Ovary (tissue), 9 donors: Measurements from ENCODE around the gene PDHA1. TPM values are rescaled to one million over a fixed set of nuclear protein-coding genes. Genes with fewer than 3 reads are reported as not detected.

Experiments used
- DNase-seq, 5 donors: peaks; one replicate each; pipeline ENCODE4 v3.0.0-alpha.2; 2019 to 2020
- H3K27ac ChIP-seq, 2 donors: fragments of 200-600 bp; one replicate each; pipeline versions ENCODE4 v1.5.1 to v1.8.0; 2019 to 2022
- H3K27me3 ChIP-seq: fragments of 200-600 bp; one replicate; pipeline ENCODE4 v1.8.0; 2022
- H3K36me3 ChIP-seq: fragments of 200-600 bp; sonication (generic); one replicate; pipeline ENCODE4 v1.5.1; 2019
- H3K4me1 ChIP-seq: one replicate; pipeline ENCODE4 v1.8.1; 2013; ENCODE audit warnings: mild to moderate bottlenecking, moderate library complexity; ENCODE audit not compliant: insufficient read depth
- H3K4me3 ChIP-seq: fragments of 200-600 bp; sonication (generic); one replicate; pipeline ENCODE4 v1.5.1; 2017
- H3K9me3 ChIP-seq, 2 donors: fragments of 200-600 bp in 1 of 2; sonication (generic) in 1 of 2; one replicate each; pipeline versions ENCODE4 v1.5.1 to v1.8.1; 2013 to 2019; ENCODE audit warnings: mild to moderate bottlenecking in 1 of 2, moderate library complexity in 1 of 2
- EP300 ChIP-seq: sonication (generic); formaldehyde crosslinking; IDR thresholded peaks from one replicate; pipeline ENCODE4 v1.6.1; 2017; ENCODE audit warnings: antibody characterized with exemption
- POLR2A ChIP-seq: fragments of 450-650 bp; IDR thresholded peaks from one replicate; pipeline ENCODE4 v1.6.1; 2017; ENCODE audit warnings: antibody characterized with exemption, mild to moderate bottlenecking, moderate library complexity
- WGBS, 3 donors: extraction: QIAGEN DNeasy Blood & Tissue Kit in 1 of 3; methylation state at CpG; one replicate each; pipeline versions ENCODE4 v1.1.5 to v1.1.7; 2013 to 2017; 5-methylcytosine and 5-hydroxymethylcytosine counted together
- intact Hi-C, 4 donors: fragments of 100-400 bp; cut with DNase I; formaldehyde crosslinking; loops; one replicate each; pipeline versions ENCODE4 v1.11.0 to v1.15.1; 2022 to 2023
- polyA plus RNA-seq, 2 donors: library from polyadenylated mRNA; stranded (reverse); fragments of 200-250 nt in 1 of 2; fragments of 350-450 nt in 1 of 2; fragmentation: Illumina TruSeq in 1 of 2; extraction: RNeasy Lipid Tissue Mini Kit (QIAGEN cat#74804) in 1 of 2; gene quantifications; one replicate each; pipeline ENCODE4 v1.2.3, GENCODE V29; 2013 to 2014
- total RNA-seq, 7 donors: library from RNA; depleted of rRNA in 2 of 7; stranded (reverse); fragments of >200 nt in 2 of 7; fragmentation: NEBNext Ultra II Directional in 3 of 7; extraction: Animal tissue kit (Norgen Biotek cat#: 25700) in 3 of 7; gene quantifications; one replicate each; pipeline versions ENCODE4 v1.1.0 to v1.2.4, GENCODE V29; 2016 to 2023
- TF ChIP-seq, protein P1 (sequence below), 3 donors: fragments of 450-650 bp in 2 of 3; fragments of 200-600 bp in 1 of 3; IDR thresholded peaks; one replicate each; pipeline versions ENCODE4 v1.5.1 to v1.8.0; 2016 to 2022; ENCODE audit warnings: antibody characterized with exemption in 3 of 3, mild to moderate bottlenecking in 1 of 3
- donor health status: DM: no; HTN: no; CAD: no; lungs with moderate emphysema.
- donor health status: DM: no; HTN: no; CAD: no.
- donor health status: Bipolar disorder and iron deficiency.
- donor health status: DM: yes; HTN: yes; CAD: no.
- donor health status: DM: no; HTN: no; CAD: no.
- donor health status: DM: yes; HTN: yes; CAD: no.

Gene PDHA1
- total and polyA plus RNA-seq, 9 donors: 24.3 to 141 (median 91.1) TPM

DNA sequence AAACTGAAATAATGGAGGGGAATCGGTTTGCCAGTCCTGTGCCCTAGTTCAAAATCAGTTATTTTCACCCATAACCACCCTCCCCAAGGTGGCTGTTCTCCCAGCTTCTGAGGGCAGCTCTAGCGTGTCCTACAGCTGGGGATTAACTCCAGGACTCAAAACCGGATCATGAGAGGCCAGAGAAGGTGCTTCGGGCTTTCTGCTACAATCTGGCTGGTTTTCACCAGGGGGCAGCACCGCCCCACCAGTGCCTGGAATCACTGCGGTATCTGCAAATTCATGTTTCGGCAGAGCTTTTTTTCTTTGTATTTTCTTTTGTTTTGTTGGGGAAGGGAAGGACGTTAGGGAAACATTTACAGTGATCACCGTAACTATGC lies 28.4 kb downstream of the PDHA1 start:
- TF ChIP-seq EP300: no peak
- TF ChIP-seq, protein P1, sequence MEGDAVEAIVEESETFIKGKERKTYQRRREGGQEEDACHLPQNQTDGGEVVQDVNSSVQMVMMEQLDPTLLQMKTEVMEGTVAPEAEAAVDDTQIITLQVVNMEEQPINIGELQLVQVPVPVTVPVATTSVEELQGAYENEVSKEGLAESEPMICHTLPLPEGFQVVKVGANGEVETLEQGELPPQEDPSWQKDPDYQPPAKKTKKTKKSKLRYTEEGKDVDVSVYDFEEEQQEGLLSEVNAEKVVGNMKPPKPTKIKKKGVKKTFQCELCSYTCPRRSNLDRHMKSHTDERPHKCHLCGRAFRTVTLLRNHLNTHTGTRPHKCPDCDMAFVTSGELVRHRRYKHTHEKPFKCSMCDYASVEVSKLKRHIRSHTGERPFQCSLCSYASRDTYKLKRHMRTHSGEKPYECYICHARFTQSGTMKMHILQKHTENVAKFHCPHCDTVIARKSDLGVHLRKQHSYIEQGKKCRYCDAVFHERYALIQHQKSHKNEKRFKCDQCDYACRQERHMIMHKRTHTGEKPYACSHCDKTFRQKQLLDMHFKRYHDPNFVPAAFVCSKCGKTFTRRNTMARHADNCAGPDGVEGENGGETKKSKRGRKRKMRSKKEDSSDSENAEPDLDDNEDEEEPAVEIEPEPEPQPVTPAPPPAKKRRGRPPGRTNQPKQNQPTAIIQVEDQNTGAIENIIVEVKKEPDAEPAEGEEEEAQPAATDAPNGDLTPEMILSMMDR (IDR thresholded peaks at IDR 0.05): peak; percentile 30 to 54 (median 42)
- Histone ChIP-seq H3K9me3 (no peaks in the 10 kb centered on the region), H3K36me3 (no peaks in the 10 kb centered on the region), H3K27me3 (no peaks in the 10 kb centered on the region), H3K4me1 (no peaks in the 10 kb centered on the region), H3K27ac (no peak overlapping the region), H3K4me3 (peak overlapping the region; percentile 9)
- peak; percentile 50 to 79 (median 68) for DNase-seq
- intact Hi-C loops: loop anchor here in 3 of 4 donors (10.0 kb wide), 2 partner anchors 163 to 173 kb away; no protein-coding TSS in a partner anchor
- 15 to 23% (median 18%) methylated on average over 9 of the region's 9 CpGs for WGBS, 3 donors

DNA sequence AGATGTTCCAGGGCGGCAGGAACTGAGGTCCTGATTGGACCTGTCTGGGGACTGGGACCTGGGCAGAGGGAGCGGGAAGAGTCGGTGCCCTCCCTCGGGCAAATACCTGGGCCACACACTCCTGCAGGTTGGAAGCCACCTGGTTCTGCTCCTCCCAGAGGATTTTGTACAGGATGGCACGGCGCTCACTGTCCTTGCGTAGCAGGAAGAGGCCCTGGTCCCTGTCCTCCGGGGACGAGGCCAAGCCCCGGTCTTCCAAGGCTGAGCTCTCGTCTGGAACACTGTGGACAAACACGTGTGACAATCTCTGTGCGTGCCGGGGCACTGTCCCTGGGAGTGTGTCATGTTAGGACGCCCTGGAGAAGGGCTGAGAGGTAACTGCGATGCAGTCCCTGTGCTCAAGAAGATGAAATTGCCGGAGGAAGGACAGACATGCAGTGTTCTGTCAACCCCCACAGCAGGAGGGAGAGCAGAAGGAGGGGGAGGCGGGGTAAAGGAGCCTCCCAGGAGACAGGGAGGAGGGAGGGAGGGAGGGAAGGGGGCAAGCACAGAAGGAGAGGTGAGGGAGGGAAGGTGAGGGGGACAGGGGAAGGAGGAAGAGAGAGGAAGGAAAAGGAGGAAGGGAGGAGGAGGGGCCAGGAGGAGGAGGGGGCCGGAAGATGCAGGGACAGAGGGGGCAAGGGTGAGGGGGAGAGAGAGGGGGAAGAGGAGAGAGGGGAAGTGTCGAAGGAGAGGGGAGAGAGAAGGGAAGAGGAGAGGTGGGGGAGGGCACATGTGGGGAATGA lies 29.0 kb downstream of the PDHA1 start:
- Histone ChIP-seq H3K4me1 (no peaks in the 10 kb centered on the region), H3K9me3 (no peaks in the 10 kb centered on the region), H3K27ac (no peak overlapping the region), H3K27me3 (no peaks in the 10 kb centered on the region), H3K4me3 (peak overlapping the region; percentile 9), H3K36me3 (no peaks in the 10 kb centered on the region)
- intact Hi-C loops: loop anchor here in 3 of 4 donors (10.0 kb wide), 2 partner anchors 162 to 172 kb away; no protein-coding TSS in a partner anchor
- TF ChIP-seq, protein P1 (IDR thresholded peaks at IDR 0.05): no peak
- no peak for TF ChIP-seq EP300
- no peak for TF ChIP-seq POLR2A
- peak in 2 of 5 donors; percentile 10 to 36 for DNase-seq
- WGBS, 3 donors: 28 to 43% (median 33%) methylated on average over 20 of the region's 20 CpGs

DNA sequence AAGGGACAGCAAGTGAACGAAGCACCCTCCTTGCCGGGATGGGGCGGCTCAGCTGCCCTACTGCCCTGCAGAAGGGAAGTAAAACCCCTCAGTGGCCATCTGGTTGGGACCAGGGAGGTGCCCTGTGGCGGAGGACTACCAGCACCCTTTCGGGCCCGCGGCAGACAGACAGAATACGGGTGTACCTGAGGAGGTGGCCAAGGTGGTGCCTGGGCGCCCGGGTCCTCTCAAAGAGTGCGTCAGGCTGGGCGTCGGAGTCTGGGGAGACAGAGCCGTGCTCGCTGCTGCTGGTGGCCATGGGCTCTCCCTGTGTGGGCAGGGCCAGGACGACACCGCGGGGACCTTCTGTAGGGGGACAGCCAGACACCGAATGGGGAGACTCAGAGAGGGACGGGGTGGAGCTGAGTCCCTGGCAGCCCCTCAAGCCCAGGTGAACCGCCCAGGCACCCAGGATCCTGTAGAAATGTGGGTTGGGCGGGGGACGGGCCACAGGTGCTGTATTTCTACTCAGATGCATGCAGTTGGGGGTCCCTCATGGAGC lies 29.7 kb downstream of the PDHA1 start:
- 38 to 47% (median 46%) methylated on average over 23 of the region's 23 CpGs for WGBS, 3 donors
- H3K4me1 ChIP-seq: no peaks in the 10 kb centered on the region
- H3K4me3 ChIP-seq: no peak overlapping the region
- no peaks in the 10 kb centered on the region for H3K9me3 ChIP-seq
- no peaks in the 10 kb centered on the region for H3K36me3 ChIP-seq
- TF ChIP-seq, protein P1 (IDR thresholded peaks at IDR 0.05): no peak
- TF ChIP-seq EP300: no peak
- no peak for TF ChIP-seq POLR2A
- no peak for DNase-seq
- H3K27me3 ChIP-seq: no peaks in the 10 kb centered on the region
- intact Hi-C loops: loop anchor here in 3 of 4 donors (10.0 kb wide), 2 partner anchors 161 to 171 kb away; no protein-coding TSS in a partner anchor
- no peak overlapping the region for H3K27ac ChIP-seq

DNA sequence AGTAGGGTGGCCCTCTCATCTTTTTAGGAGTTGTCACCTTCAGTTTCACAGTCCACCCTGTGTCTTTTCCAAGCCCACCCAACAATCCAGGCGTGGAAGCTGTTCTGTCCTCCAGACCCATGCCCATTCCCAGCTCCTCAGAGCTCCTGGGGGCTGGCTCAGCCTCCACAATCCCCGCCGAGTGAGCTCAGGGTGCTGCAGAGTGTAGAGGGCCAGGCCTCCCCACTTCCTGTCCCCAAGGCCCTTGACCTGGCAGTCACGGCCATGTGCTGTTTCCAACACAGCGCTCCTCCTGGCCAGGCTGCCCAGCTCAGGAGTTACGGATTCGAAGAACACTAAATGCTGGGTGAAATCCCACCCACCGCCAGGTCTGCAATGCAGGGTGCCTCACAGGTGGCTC lies 31.8 kb downstream of the PDHA1 start:
- Histone ChIP-seq H3K27me3 (no peaks in the 10 kb centered on the region), H3K27ac (no peak overlapping the region), H3K9me3 (no peaks in the 10 kb centered on the region), H3K4me3 (no peak overlapping the region), H3K4me1 (no peaks in the 10 kb centered on the region), H3K36me3 (no peaks in the 10 kb centered on the region)
- DNase-seq: no peak
- intact Hi-C loops: loop anchor here in 3 of 4 donors (10.0 kb wide), 2 partner anchors 159 to 169 kb away; no protein-coding TSS in a partner anchor
- TF ChIP-seq POLR2A (no peak), EP300 (no peak)
- WGBS, 3 donors: 76 to 84% (median 80%) methylated on average over 8 of the region's 8 CpGs

DNA sequence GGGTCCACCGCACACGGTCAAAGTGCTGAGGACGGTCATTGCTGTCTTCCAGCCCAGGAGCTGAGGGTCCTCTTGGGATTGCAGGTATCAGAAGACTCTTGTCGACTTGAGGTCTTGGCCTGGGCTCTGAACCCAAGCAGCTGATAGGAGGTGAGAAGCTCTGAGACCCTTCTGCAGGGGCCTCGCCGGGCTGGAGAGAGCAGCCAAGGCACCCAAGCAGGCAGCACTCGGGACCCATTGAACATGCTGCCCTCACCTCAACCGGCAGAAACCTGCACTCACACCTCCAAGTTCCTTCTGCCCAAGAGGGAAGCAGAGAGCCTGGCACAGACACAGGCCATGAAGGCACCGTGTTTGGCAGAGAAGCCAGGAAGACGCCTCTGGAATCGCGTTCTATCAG lies 34.1 kb downstream of the PDHA1 start:
- TF ChIP-seq EP300: no peak
- TF ChIP-seq POLR2A: no peak
- TF ChIP-seq, protein P1 (IDR thresholded peaks at IDR 0.05): no peak
- Histone ChIP-seq H3K4me3 (no peak overlapping the region), H3K27me3 (no peaks in the 10 kb centered on the region), H3K36me3 (no peaks in the 10 kb centered on the region), H3K9me3 (no peaks in the 10 kb centered on the region), H3K27ac (no peak overlapping the region), H3K4me1 (no peaks in the 10 kb centered on the region)
- intact Hi-C loops: loop anchor here in 3 of 4 donors (10.0 kb wide), 2 partner anchors 157 to 167 kb away; no protein-coding TSS in a partner anchor
- 89 to 91% (median 91%) methylated on average over 12 of the region's 12 CpGs for WGBS, 3 donors
- no peak for DNase-seq
